ENCODE results near the gene CIITA.

The CIITA gene

GRCh38 chr16:10877472-10877946 lies 507 bp downstream of the CIITA start:
- DNase-seq (ENCODE audit: low read depth, low spot score), result no peak
- H3K4me3 ChIP-seq (ENCODE audit: low read length), result no peak overlapping the region

GRCh38 chr16:10878328-10878643 lies 1.3 kb downstream of the CIITA start:
- no peak overlapping the region for H3K4me3 ChIP-seq (ENCODE audit: low read length)

GRCh38 chr16:10878644-10879501 lies 1.9 kb downstream of the CIITA start:
- no peak overlapping the region for H3K4me3 ChIP-seq (ENCODE audit: low read length)
- no peak for DNase-seq (ENCODE audit: low read depth, low spot score)

More at GRCh38 chr16:10878328-10878643, 1.3 kb downstream of the CIITA start:
- no peak for DNase-seq (ENCODE audit: low read depth, low spot score)

GRCh38 chr16:10879681-10880589 lies 2.9 kb downstream of the CIITA start:
- DNase-seq (ENCODE audit: low read depth, low spot score), result no peak
- no peak overlapping the region for H3K4me3 ChIP-seq (ENCODE audit: low read length)

GRCh38 chr16:10880594-10881452 lies 3.8 kb downstream of the CIITA start:
- DNase-seq (ENCODE audit: low read depth, low spot score), result no peak
- H3K4me3 ChIP-seq (ENCODE audit: low read length), result no peak overlapping the region

GRCh38 chr16:10881479-10882030 lies 4.6 kb downstream of the CIITA start:
- H3K4me3 ChIP-seq (ENCODE audit: low read length), result no peak overlapping the region
- DNase-seq (ENCODE audit: low read depth, low spot score), result no peak

- no peak overlapping the region for H3K4me3 ChIP-seq (ENCODE audit: low read length)
- no peak for DNase-seq (ENCODE audit: low read depth, low spot score)
Measured at GRCh38 chr16:10883004-10883403, 6.0 kb downstream of the CIITA start.

- no peak for DNase-seq (ENCODE audit: low read depth, low spot score)
- H3K4me3 ChIP-seq (ENCODE audit: low read length), result no peak overlapping the region
Measured at GRCh38 chr16:10885246-10885645, 8.2 kb downstream of the CIITA start.

GRCh38 chr16:10888320-10888937 lies 11.4 kb downstream of the CIITA start:
- no peak for DNase-seq (ENCODE audit: low read depth, low spot score)
- H3K4me3 ChIP-seq (ENCODE audit: low read length), result no peak overlapping the region

- no peak for DNase-seq (ENCODE audit: low read depth, low spot score)
- H3K4me3 ChIP-seq (ENCODE audit: low read length), result no peak overlapping the region
Measured at GRCh38 chr16:10889855-10890254, 12.9 kb downstream of the CIITA start.

GRCh38 chr16:10892782-10893318 lies 15.8 kb downstream of the CIITA start:
- no peak overlapping the region for H3K4me3 ChIP-seq (ENCODE audit: low read length)
- no peak for DNase-seq (ENCODE audit: low read depth, low spot score)

- DNase-seq (ENCODE audit: low read depth, low spot score), result peak; percentile 33
- H3K4me3 ChIP-seq (ENCODE audit: low read length), result no peak overlapping the region
Measured at GRCh38 chr16:10895053-10895946, 18.3 kb downstream of the CIITA start.

GRCh38 chr16:10896165-10896564 lies 19.2 kb downstream of the CIITA start:
- no peak for DNase-seq (ENCODE audit: low read depth, low spot score)
- no peak overlapping the region for H3K4me3 ChIP-seq (ENCODE audit: low read length)

GRCh38 chr16:10896723-10897122 lies 19.7 kb downstream of the CIITA start:
- H3K4me3 ChIP-seq (ENCODE audit: low read length), result no peak overlapping the region
- no peak for DNase-seq (ENCODE audit: low read depth, low spot score)

GRCh38 chr16:10897134-10897533 lies 20.1 kb downstream of the CIITA start:
- DNase-seq (ENCODE audit: low read depth, low spot score), result no peak
- H3K4me3 ChIP-seq (ENCODE audit: low read length), result no peak overlapping the region

GRCh38 chr16:10902999-10903398 lies 26.0 kb downstream of the CIITA start:
- no peak for DNase-seq (ENCODE audit: low read depth, low spot score)
- H3K4me3 ChIP-seq (ENCODE audit: low read length), result no peak overlapping the region

- no peak overlapping the region for H3K4me3 ChIP-seq (ENCODE audit: low read length)
- DNase-seq (ENCODE audit: low read depth, low spot score), result no peak
Measured at GRCh38 chr16:10906482-10906881, 29.5 kb downstream of the CIITA start.

Measured in Jurkat, Clone E6-1 (cell line).